Activated T-cell treated with anti-CD3 and anti-CD28 coated beads, Interleukin-2, amount 50 U/mL, for 1 hour (primary cell): ENCODE data around the gene SMIM5.

ENCODE experiments used
- DNase-seq: peaks from one replicate; pipeline ENCODE4 v3.0.0-alpha.2; 2020

Gene SMIM5

GRCh38 chr17:75604034-75604695 is 29.1 kb upstream of the SMIM5 start:
- no peak for DNase-seq

GRCh38 chr17:75605790-75606189 is 27.4 kb upstream of the SMIM5 start:
- no peak for DNase-seq

- DNase-seq = no peak
These were observed 26.1 kb upstream of the SMIM5 start for GRCh38 chr17:75607086-75607485.

- DNase-seq = no peak
These were observed 22.9 kb upstream of the SMIM5 start for GRCh38 chr17:75610103-75610984.

GRCh38 chr17:75611851-75612429 is 21.3 kb upstream of the SMIM5 start:
- no peak for DNase-seq

- DNase-seq = no peak
These were observed 20.2 kb upstream of the SMIM5 start for GRCh38 chr17:75612906-75613626.

- no peak for DNase-seq
These were observed 19.2 kb upstream of the SMIM5 start for GRCh38 chr17:75614006-75614405.

- no peak for DNase-seq
These were observed 18.5 kb upstream of the SMIM5 start for GRCh38 chr17:75614556-75615270.

GRCh38 chr17:75615301-75615700 is 17.9 kb upstream of the SMIM5 start:
- DNase-seq = no peak

GRCh38 chr17:75616521-75617122 is 16.6 kb upstream of the SMIM5 start:
- no peak for DNase-seq

- DNase-seq = no peak
These were observed 16.0 kb upstream of the SMIM5 start for GRCh38 chr17:75617218-75617617.

- DNase-seq = no peak
These were observed 15.6 kb upstream of the SMIM5 start for GRCh38 chr17:75617675-75618074.

GRCh38 chr17:75619506-75620431 is 13.5 kb upstream of the SMIM5 start:
- no peak for DNase-seq

GRCh38 chr17:75621489-75621888 is 11.7 kb upstream of the SMIM5 start:
- no peak for DNase-seq

GRCh38 chr17:75622076-75622475 is 11.2 kb upstream of the SMIM5 start:
- no peak for DNase-seq

GRCh38 chr17:75622771-75623273 is 10.4 kb upstream of the SMIM5 start:
- DNase-seq = no peak

- no peak for DNase-seq
These were observed 9.8 kb upstream of the SMIM5 start for GRCh38 chr17:75623386-75623785.

- DNase-seq = no peak
These were observed 9.2 kb upstream of the SMIM5 start for GRCh38 chr17:75624021-75624420.

GRCh38 chr17:75624714-75625345 is 8.4 kb upstream of the SMIM5 start:
- DNase-seq = no peak

GRCh38 chr17:75625813-75626486 is 7.3 kb upstream of the SMIM5 start:
- no peak for DNase-seq
